Caco-2 (cell line): ENCODE measurements around the gene CXorf49. TPM values are rescaled to one million over a fixed set of nuclear protein-coding genes. Genes with fewer than 3 reads are reported as not detected.
"Not testable (repeated sequence)": the region's sequence is repeated elsewhere in the genome, so short reads cannot be mapped to it uniquely, and the experiment has no call there.

ENCODE experiments used
- BruUV-seq: library from RNA; stranded (reverse); fragments of 400-500 nt; replicated peaks from 2 replicates; lab custom pipeline; 2021; lab: Mats Ljungman, UMichigan
- CTCF ChIA-PET: fragments of 300-600 bp; sonication (Branson Sonifier 250); formaldehyde crosslinking; loops from one replicate; lab custom pipeline; 2022; ENCODE audit warnings: antibody characterized with exemption; lab: Charles Lee
- POLR2A ChIA-PET: fragments of 300-600 bp; sonication (Branson Sonifier 250); formaldehyde crosslinking; loops from one replicate; lab custom pipeline; 2022; ENCODE audit warnings: antibody characterized with exemption; lab: Charles Lee
- DNase-seq, 2 experiments: peaks; one replicate each; pipeline versions ENCODE4 v3.0.0 to v3.0.0-alpha.2; 2020 to 2022
- H3K27me3 ChIP-seq: replicated peaks from 2 replicates; pipeline ENCODE4 v1.6.0; 2011; ENCODE audit warnings: low read length; ENCODE audit not compliant: control insufficient read depth, insufficient read depth
- H3K36me3 ChIP-seq: 2 replicates; pipeline ENCODE4 v1.5.1; 2011; ENCODE audit warnings: low read length; ENCODE audit not compliant: control insufficient read depth, insufficient read depth
- H3K4me1 ChIP-seq: fragments of 250-450 bp; sonication (Bioruptor Pico); 2 replicates; pipeline ENCODE4 v1.5.1; 2020; ENCODE audit warnings: mild to moderate bottlenecking
- H3K4me3 ChIP-seq: 2 replicates; pipeline ENCODE4 v1.5.1; 2011; ENCODE audit warnings: low read depth, mild to moderate bottlenecking, control low read depth, low read length
- H3K9me3 ChIP-seq: fragments of 250-450 bp; sonication (Bioruptor Pico); 2 replicates; pipeline ENCODE4 v1.5.1; 2020; ENCODE audit warnings: mild to moderate bottlenecking, moderate library complexity
- H3K27ac Mint-ChIP-seq: one replicate; pipeline ENCODE4 v1.8.0; 2022; ENCODE audit warnings: mixed read lengths; ENCODE audit not compliant: unreplicated experiment
- H3K27me3 Mint-ChIP-seq: one replicate; pipeline ENCODE4 v1.8.0; 2022; ENCODE audit warnings: mixed read lengths; ENCODE audit not compliant: insufficient read depth, unreplicated experiment
- H3K36me3 Mint-ChIP-seq: one replicate; pipeline ENCODE4 v1.8.0; 2022; ENCODE audit warnings: mild to moderate bottlenecking, mixed read lengths; ENCODE audit not compliant: insufficient read depth, unreplicated experiment
- H3K4me1 Mint-ChIP-seq: one replicate; pipeline ENCODE4 v1.8.0; 2022; ENCODE audit warnings: low read depth, mixed read lengths; ENCODE audit not compliant: unreplicated experiment
- H3K4me3 Mint-ChIP-seq: one replicate; pipeline ENCODE4 v1.8.0; 2022; ENCODE audit warnings: mild to moderate bottlenecking, moderate library complexity, mixed read lengths; ENCODE audit not compliant: unreplicated experiment
- H3K9me3 Mint-ChIP-seq: one replicate; pipeline ENCODE4 v1.8.0; 2022; ENCODE audit warnings: mixed read lengths; ENCODE audit not compliant: unreplicated experiment
- intact Hi-C: fragments of 100-400 bp; cut with micrococcal nuclease; formaldehyde crosslinking; loops from one replicate; pipeline ENCODE4 v1.10.0; 2022; ENCODE audit not compliant: unreplicated experiment
- total RNA-seq: library from RNA; stranded (reverse); gene quantifications from 2 replicates; pipeline ENCODE4 v1.2.3, GENCODE V29; 2022
- TF ChIP-seq, protein P1 (sequence below), 2 experiments: fragments of 200-600 bp in 1 of 2; IDR thresholded peaks; 1 replicate in 1 of 2; 2 replicates in 1 of 2; pipeline versions ENCODE4 v1.5.1 to v1.8.0; 2011 to 2022; ENCODE audit warnings: antibody characterized with exemption in 1 of 2, control low read depth in 1 of 2, inconsistent platforms in 1 of 2, low read depth in 1 of 2, low read length in 1 of 2, mild to moderate bottlenecking in 1 of 2, moderate library complexity in 1 of 2; ENCODE audit not compliant: insufficient read depth in 1 of 2, severe bottlenecking in 1 of 2, unreplicated experiment in 1 of 2

The CXorf49 gene
- total RNA-seq, 1 experiment from 2014 or later, result not detected

DNA sequence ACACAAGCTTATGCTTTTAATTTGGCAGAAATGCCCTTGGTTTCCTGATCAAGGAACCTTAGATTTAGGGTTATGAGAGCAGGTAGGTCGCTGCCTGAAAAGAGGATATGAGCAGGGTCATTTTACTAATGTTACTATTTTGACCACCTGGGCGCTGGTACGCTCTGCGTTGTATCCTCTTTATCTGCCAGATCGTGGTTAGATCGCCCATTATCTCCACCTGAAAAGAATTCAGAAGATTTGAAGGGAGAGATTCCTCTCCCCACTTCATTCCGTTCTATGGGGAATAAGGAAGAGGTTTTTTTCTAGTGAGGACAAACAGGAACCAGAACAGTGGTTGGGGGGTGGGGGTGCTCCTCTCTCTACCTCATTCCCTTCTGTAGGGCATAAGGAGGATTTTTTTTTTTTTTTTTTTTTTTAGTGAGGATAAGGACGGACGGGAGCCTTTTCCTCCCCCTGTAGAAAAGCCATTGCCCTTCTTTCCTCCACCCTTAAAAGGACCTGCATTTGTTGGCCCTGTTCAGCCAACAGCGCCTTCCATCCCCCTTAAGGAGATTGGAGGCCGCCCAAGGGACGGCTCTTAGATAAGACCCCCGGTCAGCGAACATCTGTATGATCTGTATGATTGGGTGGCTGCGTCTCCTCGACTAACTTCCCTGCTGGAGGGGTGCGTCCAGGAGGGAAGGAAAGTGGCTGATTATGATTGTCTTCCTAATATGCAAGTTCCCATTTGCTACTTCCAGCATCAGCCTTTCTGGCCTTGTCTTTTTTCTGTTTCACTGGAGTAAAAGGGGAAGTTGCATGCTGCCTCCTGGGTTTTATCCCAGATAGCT, 20.4 kb downstream of the CXorf49 start:
- H3K4me3 Mint-ChIP-seq, H3K4me1 ChIP-seq, H3K27ac Mint-ChIP-seq, H3K4me3 ChIP-seq, H3K27me3 Mint-ChIP-seq, BruUV-seq, H3K9me3 Mint-ChIP-seq, CTCF ChIA-PET, H3K36me3 Mint-ChIP-seq, intact Hi-C loops, H3K27me3 ChIP-seq, DNase-seq, POLR2A ChIA-PET, H3K9me3 ChIP-seq, H3K4me1 Mint-ChIP-seq, H3K36me3 ChIP-seq: not testable (repeated sequence)

- BruUV-seq, POLR2A ChIA-PET: not testable (repeated sequence)
Observed at GRCh38 chrX:71696641-71697465, 21.2 kb downstream of the CXorf49 start.

DNA sequence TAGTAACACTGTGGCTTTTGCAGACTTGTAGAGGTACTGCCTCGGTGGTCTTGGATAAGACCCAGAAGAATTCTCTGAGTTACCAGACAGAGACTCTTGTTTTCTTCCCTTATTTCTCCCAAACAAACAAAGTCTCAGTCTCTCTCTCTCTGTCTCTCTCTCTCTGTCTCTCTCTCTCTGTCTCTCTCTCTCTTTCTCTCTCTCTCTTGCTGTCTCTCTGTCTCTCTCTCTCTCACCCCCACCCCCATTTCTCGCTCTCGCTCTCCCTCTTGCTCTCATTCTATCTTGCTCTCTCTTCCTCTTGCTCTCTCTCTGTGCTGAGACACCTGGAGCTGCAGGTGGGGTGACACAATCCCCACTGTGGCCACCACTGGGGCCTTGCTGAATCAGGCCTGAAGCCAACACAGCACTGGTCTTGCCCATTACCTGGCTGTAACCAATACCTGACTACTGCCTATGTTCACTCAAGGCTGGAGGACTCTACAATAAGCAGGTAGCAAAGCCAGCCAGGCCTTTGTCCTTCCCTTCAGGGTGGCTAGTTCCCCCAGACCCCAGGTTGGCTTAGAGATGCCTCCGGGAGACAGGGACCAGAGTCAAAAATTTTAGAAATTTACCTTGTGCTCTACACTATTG, 38.4 kb downstream of the CXorf49 start:
- Histone ChIP-seq H3K4me3 (no peak overlapping the region), H3K36me3 (no peaks in the 10 kb centered on the region), H3K9me3 (no peaks in the 10 kb centered on the region), H3K27me3 (no peaks in the 10 kb centered on the region), H3K4me1 (no peaks in the 10 kb centered on the region)
- peaks cover 3% of the 10 kb centered on the region for H3K27me3 Mint-ChIP-seq
- CTCF ChIA-PET, result no interaction called here
- TF ChIP-seq, protein P1, sequence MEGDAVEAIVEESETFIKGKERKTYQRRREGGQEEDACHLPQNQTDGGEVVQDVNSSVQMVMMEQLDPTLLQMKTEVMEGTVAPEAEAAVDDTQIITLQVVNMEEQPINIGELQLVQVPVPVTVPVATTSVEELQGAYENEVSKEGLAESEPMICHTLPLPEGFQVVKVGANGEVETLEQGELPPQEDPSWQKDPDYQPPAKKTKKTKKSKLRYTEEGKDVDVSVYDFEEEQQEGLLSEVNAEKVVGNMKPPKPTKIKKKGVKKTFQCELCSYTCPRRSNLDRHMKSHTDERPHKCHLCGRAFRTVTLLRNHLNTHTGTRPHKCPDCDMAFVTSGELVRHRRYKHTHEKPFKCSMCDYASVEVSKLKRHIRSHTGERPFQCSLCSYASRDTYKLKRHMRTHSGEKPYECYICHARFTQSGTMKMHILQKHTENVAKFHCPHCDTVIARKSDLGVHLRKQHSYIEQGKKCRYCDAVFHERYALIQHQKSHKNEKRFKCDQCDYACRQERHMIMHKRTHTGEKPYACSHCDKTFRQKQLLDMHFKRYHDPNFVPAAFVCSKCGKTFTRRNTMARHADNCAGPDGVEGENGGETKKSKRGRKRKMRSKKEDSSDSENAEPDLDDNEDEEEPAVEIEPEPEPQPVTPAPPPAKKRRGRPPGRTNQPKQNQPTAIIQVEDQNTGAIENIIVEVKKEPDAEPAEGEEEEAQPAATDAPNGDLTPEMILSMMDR (IDR thresholded peaks at IDR 0.05; ENCODE audit: insufficient read depth in 1 of 2, low read depth in 1 of 2, low read length in 1 of 2, severe bottlenecking in 1 of 2, unreplicated experiment in 1 of 2), result no peak
- no peak overlapping the region for H3K27ac Mint-ChIP-seq
- no TSS peak for BruUV-seq
- H3K4me1 Mint-ChIP-seq, result no peaks in the 10 kb centered on the region
- H3K9me3 Mint-ChIP-seq, result peaks cover 5% of the 10 kb centered on the region
- POLR2A ChIA-PET, result no interaction called here
- no peak overlapping the region for H3K4me3 Mint-ChIP-seq
- DNase-seq, result no peak
- intact Hi-C loops, result no loop called here
- no peaks in the 10 kb centered on the region for H3K36me3 Mint-ChIP-seq

More at GRCh38 chrX:71696641-71697465, 21.2 kb downstream of the CXorf49 start:
- H3K36me3 Mint-ChIP-seq, H3K9me3 Mint-ChIP-seq, H3K9me3 ChIP-seq, intact Hi-C loops, H3K27me3 Mint-ChIP-seq, CTCF ChIA-PET, H3K4me1 Mint-ChIP-seq, H3K4me1 ChIP-seq, H3K36me3 ChIP-seq, H3K4me3 Mint-ChIP-seq, H3K27me3 ChIP-seq, H3K4me3 ChIP-seq, DNase-seq, H3K27ac Mint-ChIP-seq: not testable (repeated sequence)

DNA sequence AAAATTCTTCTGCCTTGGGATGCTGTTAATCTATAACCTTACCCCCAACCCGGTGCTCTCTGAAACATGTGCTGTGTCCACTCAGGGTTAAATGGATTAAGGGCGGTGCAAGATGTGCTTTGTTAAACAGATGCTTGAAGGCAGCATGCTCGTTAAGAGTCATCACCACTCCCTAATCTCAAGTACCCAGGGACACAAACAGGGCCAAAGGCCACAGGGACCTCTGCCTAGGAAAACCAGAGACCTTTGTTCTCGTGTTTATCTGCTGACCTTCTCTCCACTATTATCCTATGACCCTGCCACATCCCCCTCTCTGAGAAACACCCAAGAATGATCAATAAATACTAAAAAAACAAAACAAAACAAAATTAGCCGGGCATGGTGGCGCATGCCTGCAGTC, 40.9 kb downstream of the CXorf49 start:
- H3K4me1 ChIP-seq, DNase-seq, intact Hi-C loops, POLR2A ChIA-PET, H3K9me3 ChIP-seq, H3K9me3 Mint-ChIP-seq, H3K27me3 ChIP-seq, BruUV-seq, H3K4me3 Mint-ChIP-seq, H3K36me3 Mint-ChIP-seq, CTCF ChIA-PET, H3K27ac Mint-ChIP-seq, H3K36me3 ChIP-seq, H3K4me1 Mint-ChIP-seq, H3K27me3 Mint-ChIP-seq, H3K4me3 ChIP-seq: not testable (repeated sequence)

GRCh38 chrX:71676068-71676795, 41.9 kb downstream of the CXorf49 start:
- H3K27me3 Mint-ChIP-seq, H3K4me1 ChIP-seq, DNase-seq, intact Hi-C loops, H3K4me3 Mint-ChIP-seq, BruUV-seq, H3K36me3 ChIP-seq, POLR2A ChIA-PET, CTCF ChIA-PET, H3K9me3 ChIP-seq, H3K4me1 Mint-ChIP-seq, H3K4me3 ChIP-seq, H3K27me3 ChIP-seq, H3K27ac Mint-ChIP-seq, H3K36me3 Mint-ChIP-seq, H3K9me3 Mint-ChIP-seq: not testable (repeated sequence)
